GM19351 (cell line): ENCODE results near the gene RAB3GAP2.
A peak's percentile ranks its signal among the peaks of the same experiment; 100 is the strongest.
"Not testable (repeated sequence)": the region's sequence is repeated elsewhere in the genome, so short reads cannot be mapped to it uniquely, and the experiment has no call there.

Experiments
- ATAC-seq: cut with Tn5 transposase; IDR thresholded peaks from one replicate; pipeline ENCODE4 v1.9.1; 2021; ENCODE audit warnings: mild to moderate bottlenecking, moderate library complexity; ENCODE audit not compliant: unreplicated experiment

Gene RAB3GAP2, protein sequence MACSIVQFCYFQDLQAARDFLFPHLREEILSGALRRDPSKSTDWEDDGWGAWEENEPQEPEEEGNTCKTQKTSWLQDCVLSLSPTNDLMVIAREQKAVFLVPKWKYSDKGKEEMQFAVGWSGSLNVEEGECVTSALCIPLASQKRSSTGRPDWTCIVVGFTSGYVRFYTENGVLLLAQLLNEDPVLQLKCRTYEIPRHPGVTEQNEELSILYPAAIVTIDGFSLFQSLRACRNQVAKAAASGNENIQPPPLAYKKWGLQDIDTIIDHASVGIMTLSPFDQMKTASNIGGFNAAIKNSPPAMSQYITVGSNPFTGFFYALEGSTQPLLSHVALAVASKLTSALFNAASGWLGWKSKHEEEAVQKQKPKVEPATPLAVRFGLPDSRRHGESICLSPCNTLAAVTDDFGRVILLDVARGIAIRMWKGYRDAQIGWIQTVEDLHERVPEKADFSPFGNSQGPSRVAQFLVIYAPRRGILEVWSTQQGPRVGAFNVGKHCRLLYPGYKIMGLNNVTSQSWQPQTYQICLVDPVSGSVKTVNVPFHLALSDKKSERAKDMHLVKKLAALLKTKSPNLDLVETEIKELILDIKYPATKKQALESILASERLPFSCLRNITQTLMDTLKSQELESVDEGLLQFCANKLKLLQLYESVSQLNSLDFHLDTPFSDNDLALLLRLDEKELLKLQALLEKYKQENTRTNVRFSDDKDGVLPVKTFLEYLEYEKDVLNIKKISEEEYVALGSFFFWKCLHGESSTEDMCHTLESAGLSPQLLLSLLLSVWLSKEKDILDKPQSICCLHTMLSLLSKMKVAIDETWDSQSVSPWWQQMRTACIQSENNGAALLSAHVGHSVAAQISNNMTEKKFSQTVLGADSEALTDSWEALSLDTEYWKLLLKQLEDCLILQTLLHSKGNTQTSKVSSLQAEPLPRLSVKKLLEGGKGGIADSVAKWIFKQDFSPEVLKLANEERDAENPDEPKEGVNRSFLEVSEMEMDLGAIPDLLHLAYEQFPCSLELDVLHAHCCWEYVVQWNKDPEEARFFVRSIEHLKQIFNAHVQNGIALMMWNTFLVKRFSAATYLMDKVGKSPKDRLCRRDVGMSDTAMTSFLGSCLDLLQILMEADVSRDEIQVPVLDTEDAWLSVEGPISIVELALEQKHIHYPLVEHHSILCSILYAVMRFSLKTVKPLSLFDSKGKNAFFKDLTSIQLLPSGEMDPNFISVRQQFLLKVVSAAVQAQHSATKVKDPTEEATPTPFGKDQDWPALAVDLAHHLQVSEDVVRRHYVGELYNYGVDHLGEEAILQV (N-terminal part only)

DNA sequence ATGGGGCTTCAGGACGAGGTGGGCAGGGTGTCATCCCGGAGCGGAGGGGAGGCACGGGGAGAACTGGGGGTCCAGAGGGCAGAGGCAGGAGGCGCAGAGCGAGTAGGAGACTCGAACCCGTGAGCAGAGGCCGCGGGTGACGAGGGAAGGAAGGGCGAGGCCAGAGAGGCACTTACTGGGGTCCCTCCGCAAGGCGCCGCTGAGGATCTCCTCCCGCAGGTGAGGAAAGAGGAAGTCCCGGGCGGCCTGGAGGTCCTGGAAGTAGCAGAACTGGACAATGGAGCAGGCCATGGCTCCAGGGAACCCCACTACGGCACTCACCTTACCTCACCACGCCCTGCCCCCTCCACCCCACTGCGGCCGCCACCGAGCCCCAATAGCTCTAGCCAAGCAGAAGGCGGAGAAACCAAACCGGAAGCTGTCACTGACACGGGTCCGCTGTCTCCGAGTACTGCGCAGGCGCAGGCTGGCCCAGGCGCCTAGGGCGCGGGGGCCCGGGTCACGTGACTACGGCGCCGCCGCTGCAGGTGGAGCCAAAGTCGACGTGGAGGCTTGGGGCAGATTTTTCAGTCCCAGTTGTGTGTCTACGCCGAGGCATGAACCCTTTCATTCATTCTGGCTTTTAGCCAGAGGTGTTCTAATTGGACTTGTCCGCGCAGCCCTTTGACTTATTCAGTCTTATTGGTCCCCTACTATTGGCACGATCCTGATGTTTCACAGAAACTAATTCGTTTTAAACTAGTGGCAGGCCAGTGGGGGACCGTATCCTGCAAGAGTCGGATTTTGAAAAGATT is at the start of gene RAB3GAP2:
TSS of gene RAB3GAP2 (minus strand) at position 407 of the 794 bp plus-strand sequence. CDS start at position 291, 116 bp downstream.
- peak; percentile 94 for ATAC-seq

DNA sequence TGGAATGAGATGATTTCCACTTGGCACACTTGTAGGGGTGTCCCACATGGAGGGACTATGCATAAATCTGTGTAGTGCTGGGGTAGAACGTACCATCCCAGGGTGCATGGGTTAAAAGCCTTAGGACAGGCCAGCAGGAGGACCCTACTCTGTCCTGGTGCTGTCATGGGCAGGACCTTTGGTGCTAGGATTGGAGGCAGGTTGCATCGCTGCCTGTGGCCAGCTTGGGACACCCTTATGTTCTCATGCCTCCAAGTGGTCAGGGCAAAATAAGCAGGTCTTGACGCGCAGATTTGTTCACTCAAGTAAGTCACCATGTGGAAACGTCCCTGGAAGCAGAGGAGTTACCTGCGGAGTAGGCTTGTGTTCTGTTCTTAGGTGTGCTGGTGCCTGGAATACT is 49.5 kb upstream of the RAB3GAP2 start:
- ATAC-seq, result no peak

DNA sequence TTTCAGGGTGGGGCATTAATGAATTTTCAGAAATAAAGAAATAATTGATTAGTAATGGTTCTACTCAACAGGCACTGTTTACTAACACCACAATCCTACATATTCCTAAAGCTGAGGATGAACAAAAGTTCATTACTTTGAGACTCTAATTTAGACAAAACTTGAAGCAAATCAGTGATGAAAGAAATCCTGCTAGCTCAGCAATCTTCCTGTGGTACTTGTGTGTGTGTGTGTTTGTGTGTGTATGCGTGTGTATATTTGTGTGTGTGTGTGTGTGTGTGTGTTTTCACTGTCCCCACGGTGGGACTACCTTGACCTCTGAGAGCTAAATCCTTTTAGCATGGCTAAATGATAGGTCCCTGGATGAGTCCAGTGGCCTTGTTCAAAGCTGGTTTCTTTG is 48.5 kb upstream of the RAB3GAP2 start:
- no peak for ATAC-seq

DNA sequence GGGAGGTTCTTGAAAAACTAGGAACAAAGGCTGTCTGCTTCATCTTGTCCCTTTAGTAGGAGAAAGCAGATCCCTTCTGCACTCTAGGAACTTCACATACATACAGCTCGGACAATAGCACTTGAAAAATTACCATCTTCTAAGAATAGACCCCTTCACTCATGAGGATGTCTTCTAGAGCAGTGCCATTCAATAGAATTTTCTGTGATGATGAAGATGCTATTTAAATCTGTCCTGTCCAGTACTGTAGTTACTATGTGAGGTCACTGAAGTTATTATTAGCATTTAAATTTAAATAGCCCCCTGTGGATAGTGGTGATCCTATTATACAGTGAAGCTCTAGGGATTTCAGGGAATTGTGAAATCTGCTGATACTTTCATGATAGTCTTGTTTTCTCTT is 46.4 kb upstream of the RAB3GAP2 start:
- ATAC-seq, result no peak

DNA sequence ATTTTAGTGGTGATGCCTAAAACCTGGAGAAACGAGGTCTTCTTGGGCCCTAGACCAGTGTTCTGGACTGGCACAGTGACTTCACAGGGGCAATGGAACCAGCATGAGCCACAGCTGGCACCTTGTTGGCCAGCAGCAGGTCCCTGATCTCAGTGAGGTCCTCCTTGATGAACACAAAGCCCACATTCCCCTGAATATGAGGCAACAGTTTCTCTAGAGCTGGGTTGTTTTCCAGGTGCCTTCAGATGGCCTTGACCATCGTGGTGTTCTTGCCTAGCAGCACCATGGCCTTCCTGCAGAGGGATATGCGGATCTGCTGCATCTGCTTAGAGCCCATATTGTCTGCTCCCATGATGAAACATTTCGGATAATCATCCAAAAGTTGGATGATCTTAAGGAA is 44.9 kb upstream of the RAB3GAP2 start:
- ATAC-seq, result no peak

DNA sequence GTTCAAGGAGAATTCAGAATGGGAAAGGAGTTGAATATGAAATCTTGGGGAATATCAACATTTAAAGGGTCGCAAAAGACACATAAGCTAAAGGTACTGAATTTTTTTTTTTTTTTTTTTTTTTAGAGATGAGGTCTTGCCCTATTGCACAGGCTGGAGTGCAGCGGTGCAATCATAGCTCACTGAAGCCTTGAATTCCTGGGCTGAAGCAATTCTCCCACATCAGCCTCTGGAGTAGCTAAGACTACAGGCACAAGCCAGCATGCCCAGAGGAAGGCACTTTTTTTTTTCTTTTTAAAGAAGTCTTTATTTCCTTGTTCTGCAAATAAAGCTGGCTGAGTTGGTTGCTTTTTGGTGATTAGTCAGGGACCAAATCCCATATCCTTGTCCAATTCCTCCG is 44.1 kb upstream of the RAB3GAP2 start:
- no peak for ATAC-seq

DNA sequence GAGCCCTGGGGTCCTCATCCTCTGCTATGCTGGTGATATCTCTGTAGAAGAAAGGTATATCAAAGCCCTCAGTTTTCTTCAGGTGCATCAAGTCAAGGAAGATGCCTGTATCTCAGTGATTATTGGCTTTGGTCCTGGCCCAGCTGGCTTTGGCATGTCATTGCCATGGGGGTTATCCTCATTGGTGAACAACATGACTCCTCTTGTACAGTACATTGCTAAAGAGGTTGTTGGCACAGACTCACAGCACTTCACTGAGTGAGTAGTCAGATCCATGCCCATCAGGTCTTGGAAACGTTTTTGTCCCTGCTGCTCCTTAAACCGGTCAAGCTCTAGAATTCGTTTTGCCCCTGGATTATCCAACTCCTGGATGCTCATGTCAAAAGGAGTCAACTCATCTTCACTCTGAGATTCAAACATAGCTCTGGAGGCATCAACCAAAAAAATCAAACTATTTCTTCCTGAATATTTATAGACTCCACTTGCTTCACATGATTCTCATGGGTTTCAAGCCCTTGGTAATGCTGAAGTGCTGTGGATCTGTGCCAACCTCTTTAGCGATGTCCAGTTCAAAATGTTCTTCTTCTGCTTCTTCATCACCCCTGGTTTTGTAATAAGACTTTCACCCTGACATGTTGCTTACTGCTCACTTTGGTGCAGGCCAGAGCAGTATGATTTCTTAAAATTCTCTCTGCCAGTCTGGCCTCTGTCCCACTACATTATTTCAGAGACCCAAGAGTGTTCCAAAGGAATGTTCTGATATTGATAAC is 43.0 kb upstream of the RAB3GAP2 start:
- ATAC-seq, result no peak

DNA sequence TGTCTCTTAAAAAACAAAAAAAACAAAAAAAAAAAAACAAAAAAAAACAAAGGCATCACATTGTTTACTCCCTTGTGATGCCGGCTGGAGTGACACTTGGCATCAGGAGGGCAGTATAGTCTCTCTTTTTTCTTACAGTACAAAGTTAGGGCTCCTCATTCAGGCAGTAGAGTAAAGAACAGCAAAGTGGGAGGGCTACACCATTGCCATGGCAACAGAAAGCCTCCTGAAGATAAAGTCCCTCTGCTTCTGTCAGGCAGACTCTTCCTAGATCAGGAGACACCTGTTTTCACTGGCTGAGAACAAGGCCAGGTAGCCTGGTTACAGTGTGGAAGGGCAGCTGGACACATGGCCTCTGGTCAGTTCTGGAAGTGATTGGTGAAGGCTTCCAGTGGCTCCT is 41.3 kb upstream of the RAB3GAP2 start:
- ATAC-seq, result no peak

DNA sequence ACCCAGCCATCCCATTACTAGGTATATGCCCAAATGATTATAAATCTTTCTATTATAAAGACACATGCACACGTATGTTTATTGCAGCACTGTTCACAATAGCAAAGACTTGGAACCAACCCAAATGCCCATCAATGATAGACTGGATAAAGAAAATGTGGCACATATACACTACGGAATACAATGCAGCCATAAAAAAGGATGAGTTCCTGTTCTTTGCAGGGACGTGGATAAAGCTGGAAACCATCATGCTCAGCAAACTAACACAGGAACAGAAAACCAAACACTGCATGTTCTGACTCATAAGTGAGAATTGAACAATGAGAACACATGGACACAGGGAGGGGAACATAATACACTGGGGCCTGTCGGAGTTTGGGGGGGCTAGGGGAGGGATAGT is 37.9 kb upstream of the RAB3GAP2 start:
- not testable (repeated sequence) for ATAC-seq

DNA sequence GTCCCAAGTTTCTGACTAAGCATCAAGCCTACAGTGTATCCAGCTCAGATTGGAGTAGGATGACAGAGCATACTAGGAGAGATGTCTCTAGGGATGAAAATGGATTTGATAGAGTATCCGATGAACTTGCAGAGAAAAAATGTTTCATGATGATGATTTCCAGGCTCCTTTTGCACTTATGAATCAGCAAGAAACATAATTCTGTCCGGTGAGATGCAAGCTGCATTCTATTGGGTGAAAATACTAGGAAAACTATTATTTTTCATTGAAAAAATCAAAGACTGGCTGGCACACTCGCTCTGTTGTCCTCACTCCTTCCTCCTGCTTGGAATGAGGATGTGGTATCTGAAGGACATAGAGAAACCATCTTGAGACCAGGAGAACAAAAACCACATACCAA is 35.4 kb upstream of the RAB3GAP2 start:
- no peak for ATAC-seq

DNA sequence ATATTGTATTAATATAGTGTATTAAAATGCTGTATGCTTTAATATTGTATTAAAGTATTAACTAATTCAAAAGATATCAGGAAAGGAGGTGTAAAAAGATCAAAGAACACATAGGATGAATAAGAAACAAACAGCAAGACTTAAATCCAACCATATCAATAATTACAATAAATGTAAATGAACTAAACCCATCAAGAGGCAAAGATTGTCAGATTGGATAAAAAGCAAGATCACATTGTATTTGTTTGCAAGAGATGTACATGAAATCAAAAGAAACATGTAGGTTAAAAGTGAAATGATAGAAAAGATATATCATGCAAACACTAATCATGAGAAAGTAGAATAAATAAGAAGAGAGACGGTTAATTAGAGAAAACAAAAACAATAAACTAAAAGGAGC is 34.1 kb upstream of the RAB3GAP2 start:
- no peak for ATAC-seq

DNA sequence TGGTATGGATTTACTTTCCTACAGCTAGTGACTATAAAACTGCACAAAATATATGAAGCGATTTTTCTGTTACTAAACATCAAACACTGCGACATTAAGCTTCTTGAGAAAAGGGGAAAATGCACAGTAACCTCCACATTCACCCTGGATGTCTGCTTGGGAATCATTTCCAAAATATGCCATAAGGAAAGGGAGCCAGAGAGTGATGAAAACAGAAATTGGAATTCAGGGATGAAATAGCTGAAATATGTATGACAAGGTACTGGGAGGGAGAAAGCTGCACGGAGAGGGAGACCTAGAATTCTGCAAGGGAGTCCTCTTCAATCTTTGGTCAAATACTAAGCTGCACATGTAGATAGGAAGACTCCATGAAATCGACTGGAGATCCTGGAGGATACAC is 31.6 kb upstream of the RAB3GAP2 start:
- ATAC-seq, result no peak

DNA sequence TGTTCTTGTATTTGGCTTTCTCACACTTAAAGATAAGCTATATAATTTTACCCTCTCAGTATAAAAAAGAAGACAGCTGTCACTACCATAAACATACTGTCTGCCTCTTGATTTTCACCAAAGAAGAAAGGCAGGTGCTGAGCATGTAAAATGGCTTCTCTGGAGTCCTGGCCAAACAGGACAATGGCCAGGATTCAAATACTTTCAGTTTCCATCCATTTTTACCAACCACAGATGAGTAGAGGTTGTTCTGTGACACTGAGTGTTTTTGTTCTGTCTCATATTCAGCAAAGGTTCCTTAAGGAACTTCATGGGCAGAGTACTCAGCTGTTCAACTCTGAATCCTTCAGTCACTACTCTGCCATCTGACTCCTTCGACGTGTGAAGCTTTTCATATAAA is 29.4 kb upstream of the RAB3GAP2 start:
- ATAC-seq, result peak; percentile 51

DNA sequence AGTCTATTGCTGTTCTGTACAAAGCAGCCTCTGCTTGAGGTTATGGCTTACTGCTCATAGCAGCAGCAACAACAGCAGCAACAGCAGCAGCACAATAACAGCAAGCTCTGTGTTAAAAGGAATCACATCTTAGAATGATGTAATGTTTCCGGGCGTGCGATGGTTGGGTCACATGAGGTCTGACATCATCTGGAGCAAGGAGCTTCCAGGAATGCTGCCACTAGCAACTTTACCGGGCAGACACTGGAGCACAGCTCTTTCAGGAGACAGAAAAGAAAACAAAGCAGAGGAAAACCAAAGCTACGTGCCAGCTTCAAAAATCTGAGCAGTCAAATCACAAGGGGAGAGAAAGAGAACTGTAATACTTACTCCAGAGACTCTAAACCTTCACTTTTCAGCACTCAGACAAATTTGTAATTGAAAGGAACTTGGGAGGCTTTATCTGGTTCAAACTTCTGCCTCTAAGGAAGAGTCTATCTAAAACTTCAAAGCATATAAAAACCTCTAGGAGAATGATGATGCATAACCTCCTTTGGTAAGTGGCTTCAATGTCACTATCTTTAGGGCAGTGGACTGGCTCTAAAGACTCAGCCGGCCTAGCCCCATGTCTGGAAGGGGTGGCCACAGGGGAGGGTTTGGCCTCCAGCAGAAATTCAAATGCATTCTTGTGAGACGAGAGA is 28.3 kb upstream of the RAB3GAP2 start:
- ATAC-seq, result no peak

DNA sequence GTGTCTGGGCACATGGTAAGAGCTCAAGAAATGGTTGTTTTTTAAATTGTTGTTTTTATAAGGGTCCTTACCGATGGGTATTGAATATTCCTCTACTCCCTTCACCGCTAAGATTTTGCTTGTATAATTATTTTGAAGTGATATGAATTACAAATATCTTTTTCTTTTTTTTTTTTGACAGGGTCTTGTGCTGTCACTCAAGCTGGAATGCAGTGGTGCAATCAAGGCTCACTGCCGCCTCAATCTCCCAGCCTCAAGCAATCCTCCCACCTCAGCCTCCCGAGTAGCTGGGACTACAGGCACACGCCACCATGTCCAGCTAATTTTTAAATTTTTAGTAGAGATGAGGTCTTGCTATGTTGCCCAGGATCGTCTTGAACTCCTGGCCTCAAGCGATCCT is 27.1 kb upstream of the RAB3GAP2 start:
- ATAC-seq, result no peak

DNA sequence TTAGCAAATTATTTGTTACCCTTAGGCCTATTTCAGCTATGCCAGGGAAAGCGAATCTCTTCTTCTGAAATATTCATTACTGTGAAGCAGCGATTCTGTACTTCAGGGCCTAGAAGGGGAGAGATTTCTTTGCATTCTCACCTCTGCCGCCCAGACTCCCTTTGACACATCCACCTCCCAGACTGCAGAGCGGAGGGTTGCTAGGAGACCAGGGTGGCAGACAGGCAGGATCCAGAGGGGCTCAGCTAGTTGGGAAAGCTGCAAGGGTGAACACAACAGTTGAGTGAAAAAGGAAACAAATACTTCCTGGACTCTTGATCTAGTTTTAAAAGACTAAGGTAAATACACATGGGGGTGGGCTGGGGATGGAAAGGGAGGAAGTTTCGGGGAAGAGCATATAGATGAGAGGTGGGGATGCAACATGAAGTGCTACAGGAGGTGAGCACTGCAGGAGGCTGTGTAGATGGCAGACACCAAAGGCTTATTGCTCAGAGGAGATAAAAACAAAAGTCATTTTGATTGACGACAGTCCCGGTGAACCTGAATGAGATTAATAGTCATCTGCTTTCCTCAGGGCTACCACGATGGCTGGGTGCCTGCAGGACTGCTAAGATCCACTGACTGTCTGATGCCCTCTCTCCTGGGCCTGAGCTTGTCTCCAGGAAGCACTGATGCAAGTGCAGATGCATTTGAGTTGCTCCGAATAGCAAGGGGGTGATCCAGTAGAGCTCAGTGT is 26.4 kb upstream of the RAB3GAP2 start:
- no peak for ATAC-seq

DNA sequence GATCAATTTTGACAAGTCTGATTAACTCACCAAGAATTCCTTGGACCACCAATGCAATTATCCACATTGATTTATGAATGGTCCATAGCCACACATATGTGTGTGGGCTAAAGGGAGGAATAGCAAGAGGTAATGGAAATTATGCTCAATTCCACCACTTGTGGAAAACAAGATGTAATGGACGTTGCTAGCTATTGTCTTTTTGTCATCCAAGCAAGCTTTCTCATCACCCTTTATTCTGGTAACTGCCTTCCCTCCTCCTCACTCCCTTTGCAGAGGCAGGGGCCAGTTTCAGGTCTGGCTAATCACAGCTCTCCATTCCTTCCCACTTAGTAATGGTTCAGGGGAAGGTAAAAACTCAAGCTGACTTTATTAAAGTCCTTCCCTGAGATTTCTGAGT is 24.7 kb upstream of the RAB3GAP2 start:
- ATAC-seq, result no peak

DNA sequence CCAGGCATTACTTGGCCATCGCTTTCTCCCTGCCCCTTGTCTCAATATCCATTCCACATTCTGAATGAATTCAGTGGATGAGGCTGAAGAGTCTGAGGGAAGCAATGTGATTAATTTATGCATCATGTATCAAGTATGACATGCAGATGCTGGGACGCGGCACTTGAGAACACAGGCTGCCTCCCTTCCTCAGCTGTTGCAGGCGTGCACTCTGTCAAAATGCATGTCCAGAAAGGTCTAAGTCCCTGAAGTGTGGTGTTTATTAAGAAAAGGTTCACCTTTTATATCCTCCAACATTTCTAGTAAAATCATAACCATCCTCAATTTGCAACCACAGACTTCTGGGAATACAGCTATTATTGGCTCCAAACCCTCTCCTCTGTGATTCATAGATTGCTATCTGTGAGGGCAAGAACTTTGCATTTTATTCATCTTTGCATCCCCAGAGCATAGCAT is 22.6 kb upstream of the RAB3GAP2 start:
- no peak for ATAC-seq
